HepG2 (cell line): ENCODE results near the gene LCAT. TPM values are rescaled to one million over a fixed set of nuclear protein-coding genes. Genes with fewer than 3 reads are reported as not detected.
A peak's percentile ranks its signal among the peaks of the same experiment; 100 is the strongest.

ENCODE experiments used
- AHR ChIP-seq: IDR thresholded peaks from 2 replicates; pipeline ENCODE4 v1.6.1; 2018; ENCODE audit warnings: missing genetic modification reagents, missing compliant biosample characterization
- ATF1 ChIP-seq: IDR thresholded peaks from 2 replicates; pipeline ENCODE4 v1.6.1; 2016; ENCODE audit warnings: mild to moderate bottlenecking, control low read depth
- ELF3 ChIP-seq: IDR thresholded peaks from 2 replicates; pipeline ENCODE4 v1.6.1; 2016; ENCODE audit warnings: missing genetic modification reagents, missing compliant biosample characterization
- ERF ChIP-seq: IDR thresholded peaks from 2 replicates; pipeline ENCODE4 v1.6.1; 2018; ENCODE audit warnings: missing biosample characterization, missing genetic modification reagents
- FLYWCH1 ChIP-seq: sonication (generic); formaldehyde crosslinking; IDR thresholded peaks from 2 replicates; pipeline ENCODE4 v1.8.1; 2023; ENCODE audit warnings: mild to moderate bottlenecking, missing genetic modification reagents
- FOXA1 ChIP-seq, 2 experiments: fragments of 450-650 bp in 1 of 2; sonication (generic) in 1 of 2; formaldehyde crosslinking in 1 of 2; IDR thresholded peaks; 2 replicates each; pipeline versions ENCODE4 v1.4.0 to v1.6.1; 2016 to 2020; ENCODE audit warnings: missing genetic modification reagents in 1 of 2
- FOXO4 ChIP-seq: sonication (generic); formaldehyde crosslinking; conservative IDR thresholded peaks from 2 replicates; pipeline ENCODE4 v1.8.1; 2023; ENCODE audit warnings: missing genetic modification reagents
- JDP2 ChIP-seq: sonication (generic); formaldehyde crosslinking; IDR thresholded peaks from 2 replicates; pipeline ENCODE4 v1.8.1; 2022; ENCODE audit warnings: missing genetic modification reagents, borderline replicate concordance
- MAZ ChIP-seq, 2 experiments: sonication (generic) in 1 of 2; formaldehyde crosslinking in 1 of 2; IDR thresholded peaks; 2 replicates each; pipeline versions ENCODE4 v1.5.0 to v1.6.1; 2012 to 2020; ENCODE audit warnings: low read depth in 2 of 2, mild to moderate bottlenecking in 2 of 2, borderline replicate concordance in 1 of 2, improper control_type of control experiment in 1 of 2, low read length in 1 of 2, missing genetic modification reagents in 1 of 2, moderate library complexity in 1 of 2
- NBN ChIP-seq: fragments of 450-650 bp; conservative IDR thresholded peaks from 2 replicates; pipeline ENCODE4 v1.6.1; 2017
- NCOR1 ChIP-seq: fragments of 200-600 bp; sonication (generic); IDR thresholded peaks from 2 replicates; pipeline ENCODE4 v1.7.0; 2017; ENCODE audit warnings: antibody characterized with exemption, low read length, borderline replicate concordance
- NFE2 ChIP-seq: sonication (generic); formaldehyde crosslinking; IDR thresholded peaks from 2 replicates; pipeline ENCODE4 v1.4.0; 2020; ENCODE audit warnings: missing genetic modification reagents
- NFRKB ChIP-seq: fragments of 450-650 bp; IDR thresholded peaks from 2 replicates; pipeline ENCODE4 v1.6.1; 2017
- PHF5A ChIP-seq: IDR thresholded peaks from one replicate; pipeline ENCODE4 v1.6.1; 2018; ENCODE audit warnings: low read depth, missing genetic modification reagents; ENCODE audit not compliant: unreplicated experiment
- RAD21 ChIP-seq: fragments of 450-650 bp; formaldehyde crosslinking; IDR thresholded peaks from 2 replicates; pipeline ENCODE4 v1.5.0; 2020; ENCODE audit warnings: mild to moderate bottlenecking
- RFXAP ChIP-seq: sonication (generic); formaldehyde crosslinking; IDR thresholded peaks from 2 replicates; pipeline ENCODE4 v1.4.0; 2020; ENCODE audit warnings: missing genetic modification reagents, borderline replicate concordance
- SMAD9 ChIP-seq: sonication (generic); formaldehyde crosslinking; IDR thresholded peaks from 2 replicates; pipeline ENCODE4 v1.5.1; 2020; ENCODE audit warnings: mild to moderate bottlenecking, missing genetic modification reagents
- TFAP4 ChIP-seq: sonication (generic); IDR thresholded peaks from 2 replicates; pipeline ENCODE4 v1.6.1; 2016; ENCODE audit warnings: low read depth, borderline replicate concordance
- ZBTB8A ChIP-seq: sonication (generic); formaldehyde crosslinking; IDR thresholded peaks from 2 replicates; pipeline ENCODE4 v1.4.0; 2020; ENCODE audit warnings: mild to moderate bottlenecking, low read depth, missing genetic modification reagents, borderline replicate concordance
- ZMYM2 ChIP-seq: sonication (generic); formaldehyde crosslinking; IDR thresholded peaks from 2 replicates; pipeline ENCODE4 v1.8.0; 2022; ENCODE audit warnings: mild to moderate bottlenecking, missing genetic modification reagents
- ZNF10 ChIP-seq: sonication (generic); formaldehyde crosslinking; IDR thresholded peaks from 2 replicates; pipeline ENCODE4 v1.4.0; 2020; ENCODE audit warnings: mild to moderate bottlenecking, low read depth, missing genetic modification reagents, borderline replicate concordance
- ZNF101 ChIP-seq: sonication (generic); formaldehyde crosslinking; IDR thresholded peaks from 2 replicates; pipeline ENCODE4 v1.4.0; 2020; ENCODE audit warnings: mild to moderate bottlenecking, low read depth, missing genetic modification reagents, borderline replicate concordance
- ZNF292 ChIP-seq: sonication (generic); formaldehyde crosslinking; IDR thresholded peaks from 2 replicates; pipeline ENCODE4 v1.8.1; 2022; ENCODE audit warnings: mild to moderate bottlenecking, low read depth, missing genetic modification reagents, borderline replicate concordance
- ZNF709 ChIP-seq: sonication (generic); formaldehyde crosslinking; IDR thresholded peaks from 2 replicates; pipeline ENCODE4 v1.5.0; 2020; ENCODE audit warnings: mild to moderate bottlenecking, missing genetic modification reagents
- ZNF891 ChIP-seq: sonication (generic); formaldehyde crosslinking; IDR thresholded peaks from 2 replicates; pipeline ENCODE4 v1.5.0; 2020; ENCODE audit warnings: mild to moderate bottlenecking, missing genetic modification reagents
- polyA plus RNA-seq, 8 experiments: library from polyadenylated mRNA; depleted of rRNA in 3 of 8; stranded (reverse) in 7 of 8; unstranded in 1 of 8; fragments of >200 nt; fragmentation: Illumina TruSeq in 4 of 8; extraction: Trizol in 4 of 8; gene quantifications; 2 replicates each; pipeline versions ENCODE4 v1.2.1 to v1.2.3, GENCODE V29; 2011 to 2016; ENCODE audit warnings: low read depth in 4 of 8, missing spikeins in 1 of 8, mixed read lengths in 1 of 8; ENCODE audit not compliant: insufficient read depth in 1 of 8
- total RNA-seq, 5 experiments: library from RNA; depleted of rRNA; stranded (reverse); fragments of >200 nt; fragmentation: Illumina TruSeq; extraction: Trizol; gene quantifications; 2 replicates each; pipeline ENCODE4 v1.2.3, GENCODE V29; 2016; ENCODE audit warnings: low read depth in 1 of 5
- TF ChIP-seq, protein P1 (sequence below): IDR thresholded peaks from 2 replicates; pipeline ENCODE4 v1.6.1; 2016; ENCODE audit warnings: mild to moderate bottlenecking, missing biosample characterization, missing genetic modification reagents

Gene LCAT
- total and polyA plus RNA-seq, 2 of the 13 experiments (the other 11 are each of a cell fraction or from before 2014, with no cell fraction given), result 36.1 to 38.9 TPM

GRCh38 chr16:67942510-67943255 is 1.2 kb downstream of the LCAT start (continued):
- TF ChIP-seq FOXA1 (IDR thresholded peaks at IDR 0.05), result no peak
- TF ChIP-seq FOXA1 (CRISPR knock-in tag; IDR thresholded peaks at IDR 0.05), result 0 out of 2 replicates have a peak, but pooled peaks have one; percentile 25
- TF ChIP-seq ZNF292 (CRISPR knock-in tag), result no peak; the same call in 1 of the 2 replicates
- 0 out of 2 replicates have a peak, but pooled peaks have one; percentile 34 for TF ChIP-seq ZBTB8A
- no peak for TF ChIP-seq ZNF709
- TF ChIP-seq FOXO4 (CRISPR knock-in tag), result 0 out of 2 replicates have a peak, but pooled peaks have one; percentile 55
- TF ChIP-seq RAD21 (CRISPR knock-in tag), result no peak; the same call in 1 of the 2 replicates
- no peak for TF ChIP-seq ZNF891 (CRISPR knock-in tag)
- TF ChIP-seq RFXAP (CRISPR knock-in tag), result no peak
- TF ChIP-seq PHF5A, result peak; percentile 47
- TF ChIP-seq, protein P1, sequence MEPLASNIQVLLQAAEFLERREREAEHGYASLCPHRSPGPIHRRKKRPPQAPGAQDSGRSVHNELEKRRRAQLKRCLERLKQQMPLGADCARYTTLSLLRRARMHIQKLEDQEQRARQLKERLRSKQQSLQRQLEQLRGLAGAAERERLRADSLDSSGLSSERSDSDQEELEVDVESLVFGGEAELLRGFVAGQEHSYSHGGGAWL (CRISPR knock-in tag), result peak; percentile 54
- no peak for TF ChIP-seq NBN
- no peak for TF ChIP-seq NFE2 (CRISPR knock-in tag)
- TF ChIP-seq ATF1 (CRISPR knock-in tag), result no peak
- no peak for TF ChIP-seq TFAP4
- TF ChIP-seq NFRKB, result no peak
- no peak for TF ChIP-seq JDP2
- no peak for TF ChIP-seq MAZ (IDR thresholded peaks at IDR 0.05; ENCODE audit: borderline replicate concordance, low read depth, low read length)
- no peak; the same call in 1 of the 2 replicates for TF ChIP-seq MAZ (CRISPR knock-in tag; IDR thresholded peaks at IDR 0.05; ENCODE audit: low read depth)
- TF ChIP-seq NCOR1, result no peak
- no peak for TF ChIP-seq ZNF10 (CRISPR knock-in tag)
- no peak for TF ChIP-seq SMAD9 (CRISPR knock-in tag)
- TF ChIP-seq ZMYM2, result no peak
- no peak for TF ChIP-seq FLYWCH1 (CRISPR knock-in tag)
- peak; percentile 47 for TF ChIP-seq ERF
- peak; percentile 31; the same call in 1 of the 2 replicates for TF ChIP-seq AHR (CRISPR knock-in tag)
- TF ChIP-seq ZNF101 (CRISPR knock-in tag), result no peak
- peak; percentile 8; the same call in 1 of the 2 replicates for TF ChIP-seq ELF3 (CRISPR knock-in tag)
